Right atrium auricular region (tissue), 2 donors: ENCODE results near the gene SIRT3. TPM values are rescaled to one million over a fixed set of nuclear protein-coding genes. Genes with fewer than 3 reads are reported as not detected.

Source experiments
- DNase-seq: peaks from one replicate; pipeline ENCODE4 v3.0.0-alpha.2; 2019; ENCODE audit warnings: low spot score
- H3K27ac ChIP-seq, 2 donors: fragments of 200-600 bp; sonication (generic); 1 replicate in 1 of 2; 2 replicates in 1 of 2; pipeline ENCODE4 v1.5.1; 2016 to 2019
- H3K27me3 ChIP-seq, 2 donors: fragments of 200-600 bp; sonication (generic); one replicate each; pipeline versions ENCODE4 v1.5.1 to v1.6.0; 2017 to 2019
- H3K36me3 ChIP-seq: fragments of 200-600 bp; sonication (generic); one replicate; pipeline ENCODE4 v1.5.1; 2016
- H3K4me1 ChIP-seq, 2 donors: fragments of 200-600 bp; sonication (generic); one replicate each; pipeline versions ENCODE4 v1.5.1 to v1.6.0; 2017 to 2019
- H3K4me3 ChIP-seq, 2 donors: fragments of 200-600 bp; sonication (generic); 1 replicate in 1 of 2; 2 replicates in 1 of 2; pipeline ENCODE4 v1.5.1; 2017 to 2019; ENCODE audit warnings: mild to moderate bottlenecking in 1 of 2, moderate library complexity in 1 of 2
- H3K9me3 ChIP-seq, 2 donors: fragments of 200-600 bp; sonication (generic); one replicate each; pipeline ENCODE4 v1.5.1; 2019
- total RNA-seq, 2 donors: library from RNA; depleted of rRNA; stranded (reverse); fragments of >200 nt; gene quantifications; one replicate each; pipeline ENCODE4 v1.1.0, GENCODE V29; 2016
- TF ChIP-seq, protein P1 (sequence below), 2 donors: fragments of 200-600 bp; sonication (generic); IDR thresholded peaks; one replicate each; pipeline ENCODE4 v1.5.1; 2019; ENCODE audit warnings: antibody characterized with exemption in 2 of 2

The SIRT3 gene
- total RNA-seq, 2 donors from 2014 or later: 18.3 to 31.4 TPM

DNA sequence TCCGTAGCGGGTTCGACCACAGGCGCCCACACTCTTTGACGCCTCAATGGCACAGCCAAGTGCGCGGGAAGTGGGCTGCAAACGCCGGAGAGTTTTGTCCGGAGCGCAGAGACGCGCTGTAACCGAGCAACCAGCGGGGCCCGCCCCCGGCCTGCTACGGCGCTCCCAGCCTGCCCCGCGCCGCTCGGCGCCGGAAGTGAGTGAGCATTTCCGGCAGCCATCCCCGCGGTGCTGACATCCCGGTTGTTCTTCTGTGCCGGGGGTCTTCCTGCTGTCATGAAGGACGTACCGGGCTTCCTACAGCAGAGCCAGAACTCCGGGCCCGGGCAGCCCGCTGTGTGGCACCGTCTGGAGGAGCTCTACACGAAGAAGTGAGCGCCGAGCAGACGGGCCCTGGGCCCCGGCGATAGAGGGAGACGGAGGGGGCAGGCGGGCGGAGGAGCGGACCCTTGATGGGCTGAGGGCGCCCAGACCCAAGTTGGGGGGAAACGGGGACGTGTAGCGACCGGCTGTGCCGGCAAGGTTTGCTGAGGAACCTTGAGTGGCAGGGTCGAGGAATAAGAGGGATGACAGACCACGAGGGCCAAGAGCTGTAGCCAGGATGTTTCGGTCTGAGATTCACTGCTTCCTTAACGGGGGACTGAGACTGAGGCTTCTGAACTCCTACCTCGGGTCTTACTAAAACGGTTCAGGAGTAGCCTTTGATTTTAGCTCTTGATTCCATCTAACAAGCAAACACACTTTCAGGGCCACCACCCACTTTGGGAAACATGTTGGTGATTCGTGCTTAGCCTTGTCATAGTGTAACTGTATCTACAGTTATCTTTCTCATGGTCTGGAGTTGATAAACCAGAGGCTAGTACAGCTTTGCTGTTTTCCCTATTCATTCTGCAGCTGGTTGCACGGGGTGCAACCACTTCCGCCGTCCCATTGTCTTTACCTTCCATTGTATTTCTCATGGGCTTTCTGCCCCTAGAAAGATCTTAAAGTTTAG lies 929 bp upstream of the SIRT3 start, which contains the start of gene PSMD13:
PSMD13 (plus strand) TSS at position 203 of the 994 bp plus-strand sequence; CDS start at position 277, 74 bp downstream.
- H3K9me3 ChIP-seq: no peaks in the 10 kb centered on the region
- H3K36me3 ChIP-seq: peaks cover 10% of the 10 kb centered on the region
- TF ChIP-seq, protein P1, sequence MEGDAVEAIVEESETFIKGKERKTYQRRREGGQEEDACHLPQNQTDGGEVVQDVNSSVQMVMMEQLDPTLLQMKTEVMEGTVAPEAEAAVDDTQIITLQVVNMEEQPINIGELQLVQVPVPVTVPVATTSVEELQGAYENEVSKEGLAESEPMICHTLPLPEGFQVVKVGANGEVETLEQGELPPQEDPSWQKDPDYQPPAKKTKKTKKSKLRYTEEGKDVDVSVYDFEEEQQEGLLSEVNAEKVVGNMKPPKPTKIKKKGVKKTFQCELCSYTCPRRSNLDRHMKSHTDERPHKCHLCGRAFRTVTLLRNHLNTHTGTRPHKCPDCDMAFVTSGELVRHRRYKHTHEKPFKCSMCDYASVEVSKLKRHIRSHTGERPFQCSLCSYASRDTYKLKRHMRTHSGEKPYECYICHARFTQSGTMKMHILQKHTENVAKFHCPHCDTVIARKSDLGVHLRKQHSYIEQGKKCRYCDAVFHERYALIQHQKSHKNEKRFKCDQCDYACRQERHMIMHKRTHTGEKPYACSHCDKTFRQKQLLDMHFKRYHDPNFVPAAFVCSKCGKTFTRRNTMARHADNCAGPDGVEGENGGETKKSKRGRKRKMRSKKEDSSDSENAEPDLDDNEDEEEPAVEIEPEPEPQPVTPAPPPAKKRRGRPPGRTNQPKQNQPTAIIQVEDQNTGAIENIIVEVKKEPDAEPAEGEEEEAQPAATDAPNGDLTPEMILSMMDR (IDR thresholded peaks at IDR 0.05): no peak
- peak within 1 kb of the TSS; percentile 89 to 98 for H3K4me3 ChIP-seq
- H3K4me1 ChIP-seq: peaks cover 0 to 35% of the 10 kb centered on the region in 2 donors
- H3K27me3 ChIP-seq: no peaks in the 10 kb centered on the region
- H3K27ac ChIP-seq: peak within 1 kb of the TSS; percentile 93 to 98
- DNase-seq: peak; percentile 84

DNA sequence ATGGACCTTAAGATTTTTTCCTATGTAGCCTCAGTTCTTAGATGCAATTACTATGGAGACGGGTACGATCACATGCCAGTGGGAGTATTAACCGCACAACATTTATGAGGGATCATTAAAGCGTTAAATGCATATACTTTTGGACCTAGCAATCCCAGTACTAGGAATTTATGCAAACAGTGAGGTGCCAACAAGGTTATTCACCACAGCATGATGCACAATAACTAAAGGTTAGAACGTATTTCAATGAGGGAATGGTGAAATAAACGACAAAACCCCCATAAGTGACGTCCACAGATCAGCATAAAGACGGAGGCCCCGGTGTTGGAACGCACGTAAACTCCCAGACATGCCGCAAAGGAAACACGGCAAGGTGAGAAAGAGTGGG lies 539 bp downstream of the SIRT3 start:
- Histone ChIP-seq H3K27me3 (no peaks in the 10 kb centered on the region), H3K4me1 (peaks cover 0 to 25% of the 10 kb centered on the region in 2 donors), H3K9me3 (no peaks in the 10 kb centered on the region), H3K36me3 (peaks cover 10% of the 10 kb centered on the region), H3K4me3 (peak overlapping the region; percentile 89 to 90), H3K27ac (peak overlapping the region; percentile 84 to 98)
- DNase-seq: no peak
- TF ChIP-seq, protein P1 (IDR thresholded peaks at IDR 0.05): no peak

DNA sequence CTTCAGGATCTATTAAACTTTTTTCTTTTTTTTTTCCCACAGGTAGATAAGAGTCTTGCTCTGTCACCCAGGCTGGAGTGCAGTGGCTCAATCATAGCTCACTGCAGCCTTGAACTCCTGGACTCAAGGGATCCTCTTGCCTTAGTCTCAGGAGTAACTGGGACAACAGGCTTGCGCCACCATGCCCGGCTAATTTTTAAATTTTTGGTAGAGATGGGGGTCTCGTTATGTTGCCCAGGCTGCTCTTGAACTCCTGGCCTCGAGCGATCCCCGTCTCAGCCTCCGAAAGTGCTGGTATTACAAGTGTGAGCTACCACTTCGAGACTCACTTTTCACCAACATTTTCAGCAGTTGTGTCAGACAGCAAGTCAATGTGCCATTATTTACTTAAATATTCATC lies 962 bp downstream of the SIRT3 start:
- no peaks in the 10 kb centered on the region for H3K27me3 ChIP-seq
- TF ChIP-seq, protein P1 (IDR thresholded peaks at IDR 0.05): no peak
- H3K4me3 ChIP-seq: peak overlapping the region; percentile 89 to 90
- peaks cover 0 to 25% of the 10 kb centered on the region in 2 donors for H3K4me1 ChIP-seq
- H3K36me3 ChIP-seq: peaks cover 14% of the 10 kb centered on the region
- DNase-seq: no peak
- peak overlapping the region in 1 of 2 donors; percentile 84 for H3K27ac ChIP-seq
- H3K9me3 ChIP-seq: no peaks in the 10 kb centered on the region

DNA sequence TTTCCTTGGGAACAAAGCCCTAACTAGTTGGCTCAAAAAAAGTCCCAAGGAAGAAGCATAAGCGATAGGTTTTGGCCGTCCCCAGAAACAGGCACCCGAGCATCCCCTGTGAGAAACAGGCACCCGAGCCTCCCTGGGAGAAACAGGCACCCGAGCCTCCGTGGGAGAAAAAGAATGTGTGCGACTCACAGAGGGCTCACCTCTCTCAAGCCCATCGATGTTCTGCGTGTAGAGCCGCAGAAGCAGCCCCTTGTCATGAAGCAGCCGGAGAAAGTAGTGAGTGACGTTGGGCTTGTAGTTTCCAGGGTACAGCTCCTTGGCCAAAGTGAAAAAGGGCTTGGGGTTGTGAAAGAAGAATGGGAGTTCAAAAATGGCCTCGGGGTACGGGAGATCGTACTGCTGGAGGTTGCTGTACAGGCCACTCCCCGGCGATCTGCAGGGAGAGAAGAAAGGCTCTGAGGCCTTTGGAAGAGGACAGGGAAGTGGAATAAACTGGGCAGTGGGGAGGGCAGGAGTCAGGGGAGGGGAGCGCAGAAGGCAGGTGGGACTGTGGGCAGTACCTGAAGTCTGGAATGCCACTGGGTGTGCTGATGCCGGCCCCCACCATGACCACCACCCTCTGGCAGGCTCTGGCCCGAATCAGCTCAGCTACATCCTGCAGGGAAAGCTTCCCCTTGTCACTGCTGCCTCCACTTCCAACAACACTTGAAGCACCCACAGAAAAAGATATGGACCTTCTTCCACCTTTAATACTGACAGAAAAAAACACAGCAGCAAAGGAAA lies 3.2 kb downstream of the SIRT3 start:
- no peaks in the 10 kb centered on the region for H3K27me3 ChIP-seq
- TF ChIP-seq, protein P1 (IDR thresholded peaks at IDR 0.05): no peak
- no peak overlapping the region for H3K27ac ChIP-seq
- no peak overlapping the region for H3K4me3 ChIP-seq
- no peak for DNase-seq
- peaks cover 0 to 20% of the 10 kb centered on the region in 2 donors for H3K4me1 ChIP-seq
- no peaks in the 10 kb centered on the region for H3K9me3 ChIP-seq
- H3K36me3 ChIP-seq: peaks cover 5% of the 10 kb centered on the region

DNA sequence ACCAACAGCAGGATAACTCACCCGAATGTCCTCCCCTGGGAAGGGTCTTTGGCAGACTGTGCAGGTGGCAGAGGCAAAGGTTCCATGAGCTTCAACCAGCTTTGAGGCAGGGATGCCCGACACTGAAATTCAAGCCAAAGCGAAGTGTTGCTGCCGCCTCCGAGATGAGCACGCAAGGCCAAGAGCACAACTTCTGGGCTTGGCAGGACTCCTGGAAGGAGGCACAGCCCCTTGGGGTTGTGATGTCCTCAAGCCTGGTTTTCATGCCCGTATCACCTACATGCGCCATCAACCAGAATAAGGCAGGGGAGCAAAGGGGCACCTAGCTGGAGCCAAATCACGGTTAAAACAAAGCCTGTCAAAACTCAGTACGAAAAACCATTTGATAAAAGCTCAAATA lies 5.7 kb downstream of the SIRT3 start:
- Histone ChIP-seq H3K4me1 (peaks cover 0 to 9% of the 10 kb centered on the region in 2 donors), H3K4me3 (no peak overlapping the region), H3K27ac (no peak overlapping the region), H3K36me3 (peaks cover 5% of the 10 kb centered on the region), H3K9me3 (no peaks in the 10 kb centered on the region), H3K27me3 (no peaks in the 10 kb centered on the region)
- TF ChIP-seq, protein P1 (IDR thresholded peaks at IDR 0.05): no peak
- no peak for DNase-seq
